HG02763 (cell line): ENCODE measurements around the gene HSD17B2.

Experiments used
- ATAC-seq: cut with Tn5 transposase; IDR thresholded peaks from one replicate; pipeline ENCODE4 v1.9.1; 2021; ENCODE audit warnings: mild to moderate bottlenecking, moderate library complexity; ENCODE audit not compliant: unreplicated experiment

The HSD17B2 gene

GRCh38 chr16:82047374-82047773 is 12.3 kb downstream of the HSD17B2 start:
- no peak for ATAC-seq

GRCh38 chr16:82047787-82048186 is 12.7 kb downstream of the HSD17B2 start:
- no peak for ATAC-seq

GRCh38 chr16:82049484-82049883 is 14.4 kb downstream of the HSD17B2 start:
- no peak for ATAC-seq

- no peak for ATAC-seq
These were observed 15.5 kb downstream of the HSD17B2 start for GRCh38 chr16:82050506-82050905.

GRCh38 chr16:82050909-82051357 is 15.9 kb downstream of the HSD17B2 start:
- no peak for ATAC-seq

- ATAC-seq: no peak
These were observed 16.6 kb downstream of the HSD17B2 start for GRCh38 chr16:82051656-82052055.

GRCh38 chr16:82055117-82055516 is 20.1 kb downstream of the HSD17B2 start:
- ATAC-seq: no peak

- no peak for ATAC-seq
These were observed 20.9 kb downstream of the HSD17B2 start for GRCh38 chr16:82055728-82056549.

- no peak for ATAC-seq
These were observed 21.5 kb downstream of the HSD17B2 start for GRCh38 chr16:82056550-82056896.

- ATAC-seq: no peak
These were observed 24.3 kb downstream of the HSD17B2 start for GRCh38 chr16:82059161-82059982.

- no peak for ATAC-seq
These were observed 24.9 kb downstream of the HSD17B2 start for GRCh38 chr16:82059983-82060421.

GRCh38 chr16:82061861-82062525 is 26.9 kb downstream of the HSD17B2 start:
- ATAC-seq: no peak

GRCh38 chr16:82062645-82063058 is 27.6 kb downstream of the HSD17B2 start:
- ATAC-seq: no peak

- no peak for ATAC-seq
These were observed 28.5 kb downstream of the HSD17B2 start for GRCh38 chr16:82063456-82064082.

- ATAC-seq: no peak
These were observed 32.2 kb downstream of the HSD17B2 start for GRCh38 chr16:82067042-82067803.

- ATAC-seq: no peak
These were observed 32.8 kb downstream of the HSD17B2 start for GRCh38 chr16:82067804-82068325.

GRCh38 chr16:82070656-82071369 is 35.8 kb downstream of the HSD17B2 start:
- ATAC-seq: no peak

GRCh38 chr16:82071421-82071820 is 36.4 kb downstream of the HSD17B2 start:
- ATAC-seq: no peak

- ATAC-seq: no peak
These were observed 37.3 kb downstream of the HSD17B2 start for GRCh38 chr16:82072313-82072712.
